GM18517 (cell line): ENCODE data around the gene FCAMR.

Experiments used
- ATAC-seq: cut with Tn5 transposase; IDR thresholded peaks from one replicate; pipeline ENCODE4 v1.9.1; 2021; ENCODE audit warnings: mild to moderate bottlenecking, moderate library complexity; ENCODE audit not compliant: unreplicated experiment

Gene FCAMR

GRCh38 chr1:206912445-206913095 lies 57.7 kb downstream of the FCAMR start:
- ATAC-seq, result no peak

DNA sequence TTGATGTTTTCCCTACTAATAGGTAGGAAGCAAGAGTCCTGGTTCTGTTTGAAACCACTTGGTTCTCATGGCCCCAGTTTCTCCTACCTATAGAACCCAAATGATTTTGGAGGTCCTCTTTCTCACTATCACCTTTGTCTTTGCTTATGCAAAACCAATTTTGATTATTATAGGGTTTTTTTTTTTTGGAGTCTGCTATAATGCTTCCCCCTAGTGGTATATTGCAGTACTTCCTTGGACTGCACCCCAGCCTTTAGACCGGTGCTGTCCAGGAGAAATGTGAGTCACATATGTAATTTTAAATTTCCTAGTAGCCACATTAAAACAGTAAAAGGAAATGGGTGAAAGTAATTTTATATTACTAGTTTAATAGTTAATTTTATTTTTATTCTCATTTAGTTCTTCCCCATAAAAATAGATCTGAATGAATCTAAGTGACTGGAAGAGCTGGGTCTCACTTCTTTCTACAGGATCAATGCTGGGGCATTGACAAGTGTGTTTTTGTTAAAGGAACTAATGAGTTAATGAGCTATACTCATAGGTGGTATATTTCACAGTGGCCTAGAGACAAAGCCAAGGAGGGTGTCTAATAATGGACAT lies 59.1 kb downstream of the FCAMR start:
- no peak for ATAC-seq

GRCh38 chr1:206909883-206910318 lies 60.4 kb downstream of the FCAMR start:
- ATAC-seq, result no peak

DNA sequence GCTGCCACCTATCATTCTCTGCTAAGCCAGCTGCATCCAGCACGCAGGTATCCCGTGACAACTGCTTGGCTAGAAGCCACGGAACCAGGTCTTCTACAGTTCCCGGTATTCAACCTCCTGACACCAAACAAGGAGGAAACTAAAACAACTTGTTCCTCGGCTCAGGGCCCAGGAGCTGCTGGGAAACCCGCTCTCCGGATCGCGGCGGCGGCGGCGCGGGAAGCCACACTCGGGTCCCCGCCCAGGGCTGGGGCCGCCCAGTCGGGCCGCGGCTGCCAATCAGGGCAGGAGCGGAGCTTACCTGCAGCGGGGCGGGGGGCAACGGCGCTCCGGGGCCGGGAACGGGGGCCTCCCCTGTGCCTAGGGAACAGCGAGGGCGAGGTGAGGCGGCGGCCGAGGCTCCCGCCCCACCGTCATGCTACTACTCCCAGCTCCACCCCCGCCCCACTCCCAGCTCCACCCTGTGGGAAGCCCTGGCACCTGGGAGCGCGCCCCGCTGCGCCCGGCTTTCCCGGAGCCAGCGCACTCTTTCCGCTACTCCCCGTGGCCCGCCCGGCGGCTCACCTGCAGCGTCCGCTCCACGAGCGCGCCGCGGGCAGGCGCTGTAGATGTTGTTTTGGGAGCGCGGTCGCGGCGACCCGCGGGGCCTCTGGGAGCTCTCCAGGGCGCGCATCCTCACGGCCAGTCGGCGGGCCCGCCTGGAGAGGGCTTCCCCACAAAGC lies 60.9 kb downstream of the FCAMR start:
- no peak for ATAC-seq

GRCh38 chr1:206908038-206908437 lies 62.2 kb downstream of the FCAMR start:
- no peak for ATAC-seq
